ENCODE measurements around the gene COX14. TPM values are rescaled to one million over a fixed set of nuclear protein-coding genes. Genes with fewer than 3 reads are reported as not detected.

Gene COX14
- total RNA-seq, 1 donor from 2014 or later, result 49.7 TPM

DNA sequence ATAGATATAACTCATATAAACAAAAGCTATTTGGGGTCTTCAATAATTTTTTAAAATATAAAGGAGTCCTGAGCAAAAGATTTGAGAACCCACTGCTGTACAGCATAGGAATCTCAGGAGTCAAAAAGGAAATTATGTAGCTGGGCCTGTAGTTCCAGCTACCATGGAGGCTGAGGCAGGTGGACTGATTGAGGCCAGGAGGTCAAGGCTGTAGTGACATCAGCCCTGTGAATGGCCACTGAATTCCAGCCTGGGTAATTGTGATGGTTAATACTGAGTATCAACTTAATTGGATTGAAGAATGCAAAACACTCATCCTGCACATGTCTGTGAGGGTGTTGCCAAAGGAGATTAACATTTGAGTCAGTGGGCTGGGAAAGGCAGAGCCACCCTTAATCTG lies 44.6 kb downstream of the COX14 start:
- Histone ChIP-seq H3K79me2 (ENCODE audit: insufficient read depth, low read length) (peaks cover 85% of the 10 kb centered on the region), H3K9ac (ENCODE audit: low read length) (no peak overlapping the region), H2AFZ (ENCODE audit: low read depth, low read length) (no peak overlapping the region), H3K27ac (ENCODE audit: low read depth, low read length) (no peak overlapping the region), H3K4me3 (ENCODE audit: insufficient read depth, low read depth, low read length) (no peak overlapping the region), H3K4me1 (ENCODE audit: insufficient read depth, low read length) (peaks cover 10% of the 10 kb centered on the region), H3K36me3 (ENCODE audit: insufficient read depth, low read length) (no peaks in the 10 kb centered on the region), H4K20me1 (ENCODE audit: insufficient read depth, low read length) (peaks cover 56% of the 10 kb centered on the region), H3K27me3 (ENCODE audit: insufficient read depth, low read length) (no peaks in the 10 kb centered on the region), H3K9me3 (ENCODE audit: insufficient read depth, low read depth, low read length) (no peaks in the 10 kb centered on the region), H3K4me2 (ENCODE audit: low read length) (no peak overlapping the region)
- TF ChIP-seq EZH2 (IDR thresholded peaks at IDR 0.05; ENCODE audit: insufficient read depth, low read length), result no peak
- TF ChIP-seq, protein P1, sequence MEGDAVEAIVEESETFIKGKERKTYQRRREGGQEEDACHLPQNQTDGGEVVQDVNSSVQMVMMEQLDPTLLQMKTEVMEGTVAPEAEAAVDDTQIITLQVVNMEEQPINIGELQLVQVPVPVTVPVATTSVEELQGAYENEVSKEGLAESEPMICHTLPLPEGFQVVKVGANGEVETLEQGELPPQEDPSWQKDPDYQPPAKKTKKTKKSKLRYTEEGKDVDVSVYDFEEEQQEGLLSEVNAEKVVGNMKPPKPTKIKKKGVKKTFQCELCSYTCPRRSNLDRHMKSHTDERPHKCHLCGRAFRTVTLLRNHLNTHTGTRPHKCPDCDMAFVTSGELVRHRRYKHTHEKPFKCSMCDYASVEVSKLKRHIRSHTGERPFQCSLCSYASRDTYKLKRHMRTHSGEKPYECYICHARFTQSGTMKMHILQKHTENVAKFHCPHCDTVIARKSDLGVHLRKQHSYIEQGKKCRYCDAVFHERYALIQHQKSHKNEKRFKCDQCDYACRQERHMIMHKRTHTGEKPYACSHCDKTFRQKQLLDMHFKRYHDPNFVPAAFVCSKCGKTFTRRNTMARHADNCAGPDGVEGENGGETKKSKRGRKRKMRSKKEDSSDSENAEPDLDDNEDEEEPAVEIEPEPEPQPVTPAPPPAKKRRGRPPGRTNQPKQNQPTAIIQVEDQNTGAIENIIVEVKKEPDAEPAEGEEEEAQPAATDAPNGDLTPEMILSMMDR (IDR thresholded peaks at IDR 0.05; ENCODE audit: insufficient read depth, low read depth, low read length), result no peak
- H3K36me3 Mint-ChIP-seq (ENCODE audit: low read depth, unreplicated experiment), result peaks cover 3% of the 10 kb centered on the region
- no peaks in the 10 kb centered on the region for H3K27me3 Mint-ChIP-seq (ENCODE audit: low read depth, unreplicated experiment)
- H3K4me1 Mint-ChIP-seq (ENCODE audit: low read depth, unreplicated experiment), result peaks cover 8% of the 10 kb centered on the region
- H3K9me3 Mint-ChIP-seq (ENCODE audit: unreplicated experiment), result no peaks in the 10 kb centered on the region
- DNase-seq (ENCODE audit: low read depth) (no peak), FAIRE-seq (no peak)
- peak overlapping the region; percentile 66 for H3K27ac Mint-ChIP-seq (ENCODE audit: unreplicated experiment)
- no peak overlapping the region for H3K4me3 Mint-ChIP-seq (ENCODE audit: unreplicated experiment)

GRCh38 chr12:50157259-50157658 lies 45.2 kb downstream of the COX14 start:
- Histone ChIP-seq H3K4me3 (ENCODE audit: insufficient read depth, low read depth, low read length) (no peak overlapping the region), H3K4me1 (ENCODE audit: insufficient read depth, low read length) (peaks cover 10% of the 10 kb centered on the region), H3K79me2 (ENCODE audit: insufficient read depth, low read length) (peaks cover 85% of the 10 kb centered on the region), H3K4me2 (ENCODE audit: low read length) (no peak overlapping the region), H3K36me3 (ENCODE audit: insufficient read depth, low read length) (no peaks in the 10 kb centered on the region), H3K9me3 (ENCODE audit: insufficient read depth, low read depth, low read length) (no peaks in the 10 kb centered on the region), H2AFZ (ENCODE audit: low read depth, low read length) (no peak overlapping the region), H4K20me1 (ENCODE audit: insufficient read depth, low read length) (peaks cover 54% of the 10 kb centered on the region), H3K27me3 (ENCODE audit: insufficient read depth, low read length) (no peaks in the 10 kb centered on the region), H3K9ac (ENCODE audit: low read length) (no peak overlapping the region), H3K27ac (ENCODE audit: low read depth, low read length) (no peak overlapping the region)
- Mint-ChIP-seq H3K27ac (ENCODE audit: unreplicated experiment) (peak overlapping the region; percentile 31), H3K9me3 (ENCODE audit: unreplicated experiment) (no peaks in the 10 kb centered on the region), H3K4me1 (ENCODE audit: low read depth, unreplicated experiment) (peaks cover 8% of the 10 kb centered on the region), H3K27me3 (ENCODE audit: low read depth, unreplicated experiment) (no peaks in the 10 kb centered on the region), H3K4me3 (ENCODE audit: unreplicated experiment) (no peak overlapping the region), H3K36me3 (ENCODE audit: low read depth, unreplicated experiment) (peaks cover 3% of the 10 kb centered on the region)
- TF ChIP-seq, protein P1 (IDR thresholded peaks at IDR 0.05; ENCODE audit: insufficient read depth, low read depth, low read length), result no peak
- TF ChIP-seq EZH2 (IDR thresholded peaks at IDR 0.05; ENCODE audit: insufficient read depth, low read length), result no peak
- FAIRE-seq (peak; percentile 50), DNase-seq (ENCODE audit: low read depth) (peak; percentile 49)

GRCh38 chr12:50160643-50161042 lies 48.6 kb downstream of the COX14 start:
- peaks cover 11% of the 10 kb centered on the region for H3K4me1 Mint-ChIP-seq (ENCODE audit: low read depth, unreplicated experiment)
- H3K9me3 Mint-ChIP-seq (ENCODE audit: unreplicated experiment), result no peaks in the 10 kb centered on the region
- H2AFZ ChIP-seq (ENCODE audit: low read depth, low read length), result no peak overlapping the region
- no peaks in the 10 kb centered on the region for H3K27me3 ChIP-seq (ENCODE audit: insufficient read depth, low read length)
- no peak overlapping the region for H3K4me2 ChIP-seq (ENCODE audit: low read length)
- H3K4me3 ChIP-seq (ENCODE audit: insufficient read depth, low read depth, low read length), result no peak overlapping the region
- H3K79me2 ChIP-seq (ENCODE audit: insufficient read depth, low read length), result peaks cover 87% of the 10 kb centered on the region
- H3K4me1 ChIP-seq (ENCODE audit: insufficient read depth, low read length), result peaks cover 10% of the 10 kb centered on the region
- no peak overlapping the region for H3K27ac Mint-ChIP-seq (ENCODE audit: unreplicated experiment)
- H4K20me1 ChIP-seq (ENCODE audit: insufficient read depth, low read length), result peaks cover 54% of the 10 kb centered on the region
- no peak overlapping the region for H3K27ac ChIP-seq (ENCODE audit: low read depth, low read length)
- no peak for TF ChIP-seq EZH2 (IDR thresholded peaks at IDR 0.05; ENCODE audit: insufficient read depth, low read length)
- TF ChIP-seq, protein P1 (IDR thresholded peaks at IDR 0.05; ENCODE audit: insufficient read depth, low read depth, low read length), result no peak
- DNase-seq (ENCODE audit: low read depth) (no peak), FAIRE-seq (no peak)
- no peak overlapping the region for H3K4me3 Mint-ChIP-seq (ENCODE audit: unreplicated experiment)
- H3K9me3 ChIP-seq (ENCODE audit: insufficient read depth, low read depth, low read length), result no peaks in the 10 kb centered on the region
- H3K27me3 Mint-ChIP-seq (ENCODE audit: low read depth, unreplicated experiment), result no peaks in the 10 kb centered on the region
- H3K36me3 Mint-ChIP-seq (ENCODE audit: low read depth, unreplicated experiment), result peaks cover 7% of the 10 kb centered on the region
- H3K36me3 ChIP-seq (ENCODE audit: insufficient read depth, low read length), result no peaks in the 10 kb centered on the region
- H3K9ac ChIP-seq (ENCODE audit: low read length), result no peak overlapping the region
